HG02885 (cell line): ENCODE data around the gene HIF3A.
"Not testable (repeated sequence)": the region's sequence is repeated elsewhere in the genome, so short reads cannot be mapped to it uniquely, and the experiment has no call there.

Source experiments
- ATAC-seq: cut with Tn5 transposase; IDR thresholded peaks from one replicate; pipeline ENCODE4 v1.9.1; 2021; ENCODE audit warnings: mild to moderate bottlenecking; ENCODE audit not compliant: unreplicated experiment, poor library complexity

HIF3A gene

GRCh38 chr19:46289724-46290619, 6.9 kb upstream of the HIF3A start:
- ATAC-seq = no peak

- no peak for ATAC-seq
Observed at GRCh38 chr19:46291829-46292228, 5.0 kb upstream of the HIF3A start.

GRCh38 chr19:46294494-46294893, 2.3 kb upstream of the HIF3A start:
- ATAC-seq = no peak

DNA sequence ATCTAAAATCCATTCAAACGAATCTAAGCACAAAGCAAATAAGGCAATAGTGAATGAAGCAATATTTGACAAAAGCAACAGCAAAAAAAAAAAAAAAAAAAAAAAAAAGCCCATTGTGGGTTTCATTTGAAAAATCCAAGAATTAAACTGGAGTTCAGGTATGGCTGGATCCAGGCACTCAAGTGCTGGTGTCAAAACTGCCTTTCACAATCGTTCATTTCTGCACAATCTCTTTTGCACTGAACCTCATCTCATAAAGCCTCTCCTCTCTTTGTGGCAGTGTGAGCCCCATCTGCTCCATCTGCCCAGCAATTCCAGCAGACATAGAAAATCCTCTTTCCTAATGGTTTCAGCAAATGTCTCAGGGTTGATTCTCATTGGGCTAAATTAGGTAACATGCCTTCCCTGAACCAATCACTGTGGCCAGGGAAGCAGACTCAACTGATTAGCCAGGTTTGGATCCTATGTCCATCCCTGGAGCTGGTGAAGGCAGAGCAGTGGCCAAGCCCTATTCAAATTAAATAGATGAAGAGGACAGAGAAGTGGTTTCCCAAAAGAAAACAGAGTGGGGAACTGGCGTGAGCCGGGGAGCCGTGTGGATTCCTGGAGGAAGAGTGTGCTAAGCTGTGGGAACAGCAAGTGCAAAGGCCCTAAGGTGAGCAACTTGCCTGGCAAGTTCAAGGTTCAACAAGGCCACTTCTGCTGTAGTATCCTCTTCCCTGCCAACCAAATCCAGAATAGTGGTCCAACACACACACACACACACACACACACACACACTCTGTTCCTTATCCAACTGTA, 1.2 kb upstream of the HIF3A start:
- ATAC-seq = no peak

GRCh38 chr19:46296202-46296480, 701 bp upstream of the HIF3A start:
- no peak for ATAC-seq

- ATAC-seq = no peak
Observed at GRCh38 chr19:46297700-46298478, 1.0 kb downstream of the HIF3A start.

DNA sequence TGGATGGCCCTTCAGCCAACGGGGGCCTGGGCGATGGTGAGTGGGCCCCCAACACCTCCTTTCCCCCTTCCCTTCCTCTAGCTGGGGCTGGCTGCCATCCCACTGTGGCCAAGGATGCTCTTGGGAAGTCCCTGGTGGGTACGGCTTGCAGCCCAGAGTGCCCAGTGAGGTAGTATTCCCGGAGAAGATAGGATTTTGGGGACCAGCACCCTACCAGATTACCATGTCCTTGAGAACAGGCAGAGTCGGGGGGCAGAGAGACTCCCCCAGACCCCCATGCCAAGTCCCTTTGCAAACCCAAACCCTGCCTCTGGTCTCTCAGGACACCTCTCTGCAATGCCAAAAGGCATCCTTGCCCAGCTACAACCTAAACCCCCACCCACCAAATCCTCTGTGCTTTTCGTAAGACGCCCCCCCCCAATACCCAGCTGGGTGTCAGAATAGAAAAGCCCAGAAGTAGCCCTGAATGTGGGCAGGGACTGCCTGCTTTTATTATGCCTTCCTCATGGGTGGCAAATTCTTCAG, 1.7 kb downstream of the HIF3A start:
- ATAC-seq = no peak

- ATAC-seq = no peak
Observed at GRCh38 chr19:46299004-46299509, 2.2 kb downstream of the HIF3A start.

DNA sequence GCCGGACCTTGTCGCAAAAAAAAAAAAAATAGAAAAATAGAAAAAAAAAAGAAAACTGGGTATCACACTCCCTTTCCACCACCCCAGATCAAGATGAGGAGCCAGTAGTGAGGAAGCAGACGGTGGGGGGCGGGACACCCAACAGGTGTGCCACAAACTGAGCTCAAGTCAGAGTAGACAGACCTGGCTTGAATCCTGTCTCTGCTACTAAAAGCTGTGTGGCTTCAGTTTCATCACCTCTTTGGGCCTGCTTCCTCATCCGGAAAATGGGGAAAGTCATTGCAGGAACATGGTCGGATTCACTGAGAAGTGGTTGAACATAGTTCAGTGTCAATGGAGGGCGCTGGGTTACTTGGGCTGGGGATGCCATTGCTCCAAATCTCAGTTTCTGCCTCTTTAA, 2.9 kb downstream of the HIF3A start:
- ATAC-seq = no peak

DNA sequence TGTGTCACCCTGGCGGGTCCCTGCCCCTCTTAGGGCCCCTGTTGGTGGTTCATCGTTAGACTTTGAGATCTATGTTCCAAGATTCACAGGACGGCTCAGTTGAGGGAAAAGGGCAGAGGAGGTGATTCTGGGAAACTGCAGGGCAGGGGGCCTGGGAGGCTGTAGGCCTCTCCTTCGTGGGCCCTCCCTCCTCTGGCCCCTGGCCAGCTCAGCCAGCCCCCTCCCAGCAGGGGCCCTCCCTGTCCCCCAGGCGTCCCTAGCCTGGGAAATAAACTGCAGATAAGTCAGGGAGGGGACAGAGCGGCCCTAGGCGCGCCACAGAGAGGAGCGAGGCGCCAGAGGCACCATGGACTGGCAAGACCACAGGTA, 6.5 kb downstream of the HIF3A start:
- ATAC-seq = no peak

DNA sequence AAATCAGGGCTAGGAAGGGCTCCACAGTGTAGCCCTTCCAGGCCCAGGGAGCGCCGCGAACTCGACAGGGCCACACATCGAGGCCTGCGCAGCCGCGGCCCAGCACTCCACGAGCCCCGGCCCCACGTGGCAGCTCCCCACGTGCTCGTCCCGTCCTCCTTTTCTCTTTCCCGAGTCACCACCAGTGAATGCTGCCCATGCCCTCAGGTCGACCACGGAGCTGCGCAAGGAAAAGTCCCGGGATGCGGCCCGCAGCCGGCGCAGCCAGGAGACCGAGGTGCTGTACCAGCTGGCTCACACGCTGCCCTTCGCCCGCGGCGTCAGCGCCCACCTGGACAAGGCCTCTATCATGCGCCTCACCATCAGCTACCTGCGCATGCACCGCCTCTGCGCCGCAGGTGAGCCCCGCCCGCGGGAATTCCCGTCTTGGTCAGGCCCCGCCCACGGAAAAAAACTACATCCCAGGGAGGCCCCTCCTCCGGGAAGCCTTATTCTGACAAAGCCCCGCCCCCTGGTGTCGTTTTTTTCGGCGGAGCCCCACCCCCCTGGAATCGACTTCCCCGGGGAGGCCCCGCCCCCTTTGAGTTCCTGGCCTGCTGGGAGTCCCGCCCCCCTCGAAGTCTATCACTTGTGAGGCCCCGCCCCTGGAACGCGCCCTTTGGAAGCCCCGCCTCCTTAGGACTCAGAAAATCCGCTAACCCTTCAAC, 7.0 kb downstream of the HIF3A start:
- ATAC-seq = no peak

GRCh38 chr19:46306501-46306900, 9.7 kb downstream of the HIF3A start:
- ATAC-seq = no peak

DNA sequence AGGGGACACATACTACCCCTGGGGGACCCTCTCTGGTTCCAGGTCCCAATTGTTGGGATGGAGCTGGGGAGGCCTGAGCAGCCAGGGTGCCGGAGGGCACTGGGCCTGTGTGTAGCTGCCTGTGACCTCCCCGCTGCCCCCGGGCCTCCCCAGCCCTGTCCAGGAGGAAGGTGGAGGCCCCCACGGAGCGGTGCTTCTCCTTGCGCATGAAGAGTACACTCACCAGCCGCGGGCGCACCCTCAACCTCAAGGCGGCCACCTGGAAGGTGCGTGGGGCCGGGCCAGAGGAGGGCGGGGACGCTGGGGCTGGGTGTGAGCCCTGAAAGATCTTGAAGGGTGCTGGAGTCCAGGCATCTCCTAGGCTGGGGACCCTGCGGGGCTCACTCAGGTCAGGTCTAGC, 11.7 kb downstream of the HIF3A start:
- no peak for ATAC-seq

DNA sequence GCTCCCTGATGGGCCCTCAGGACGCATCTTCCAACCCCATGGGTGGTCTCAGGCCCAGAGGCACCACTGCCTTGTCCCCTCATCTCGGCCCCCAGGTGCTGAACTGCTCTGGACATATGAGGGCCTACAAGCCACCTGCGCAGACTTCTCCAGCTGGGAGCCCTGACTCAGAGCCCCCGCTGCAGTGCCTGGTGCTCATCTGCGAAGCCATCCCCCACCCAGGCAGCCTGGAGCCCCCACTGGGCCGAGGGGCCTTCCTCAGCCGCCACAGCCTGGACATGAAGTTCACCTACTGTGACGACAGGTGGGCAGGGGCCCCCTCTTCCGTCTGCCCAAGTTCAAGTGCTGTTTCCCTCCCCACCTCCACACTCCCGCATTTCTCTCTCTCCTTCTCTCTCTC, 12.2 kb downstream of the HIF3A start:
- no peak for ATAC-seq

DNA sequence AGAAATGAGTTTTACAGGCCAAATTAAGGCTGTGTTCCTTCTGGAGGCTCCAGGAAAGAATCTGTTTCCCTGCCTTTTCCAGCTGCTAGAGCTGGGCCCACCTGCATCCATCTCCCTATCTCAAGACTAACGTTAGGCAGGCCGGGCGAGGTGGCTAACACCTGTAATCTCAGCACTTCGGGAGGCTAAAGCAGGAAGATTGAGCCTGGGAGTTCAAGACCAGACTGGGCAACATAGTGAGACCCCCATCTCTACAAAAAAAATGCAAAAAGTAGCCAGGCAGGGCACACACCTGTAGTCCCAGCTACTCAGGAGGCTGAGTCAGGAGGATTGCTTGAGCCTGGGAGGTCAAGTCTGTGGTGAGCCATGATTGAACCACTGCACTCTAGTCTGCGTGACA, 14.6 kb downstream of the HIF3A start:
- no peak for ATAC-seq

DNA sequence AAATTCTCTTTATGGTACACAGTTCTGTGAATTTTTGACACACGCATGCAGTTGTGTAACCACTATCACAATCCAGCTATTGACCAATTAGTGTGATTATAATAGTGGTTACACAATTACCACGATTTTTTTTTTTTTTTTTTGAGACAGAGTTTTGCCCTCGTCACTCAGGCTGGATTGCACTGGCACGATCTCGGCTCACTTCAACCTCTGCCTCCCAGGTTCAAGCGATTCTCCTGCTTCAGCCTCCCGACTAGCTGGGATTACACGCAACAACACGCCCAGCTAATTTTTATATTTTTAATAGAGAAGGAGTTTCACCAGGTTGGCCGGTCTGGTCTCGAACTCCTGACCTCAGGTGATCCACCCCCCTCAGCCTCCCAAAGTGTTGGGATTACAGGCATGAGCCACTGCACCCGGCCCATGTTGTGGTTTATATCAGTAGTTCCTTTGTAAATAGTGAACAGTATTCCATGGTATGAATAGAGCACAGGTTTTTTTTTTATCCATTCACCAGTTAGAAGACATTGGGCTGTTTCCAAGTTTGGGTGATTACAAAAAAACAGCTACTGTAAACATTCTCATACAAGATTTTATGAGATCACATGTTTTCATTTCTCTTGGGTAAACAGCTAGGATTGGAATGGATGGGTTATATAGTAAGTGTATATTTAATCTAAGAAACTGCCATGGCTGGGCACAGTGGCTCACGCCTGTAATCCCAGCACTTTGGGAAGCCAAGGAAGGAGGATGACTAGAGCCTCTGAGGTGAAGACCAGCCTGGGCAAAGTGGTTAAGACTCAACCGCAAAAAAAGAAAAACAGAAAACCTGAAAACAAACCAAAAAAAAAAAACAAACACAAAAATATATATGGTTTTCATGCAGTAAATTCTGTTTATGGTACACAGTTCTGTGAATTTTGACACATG, 17.0 kb downstream of the HIF3A start:
- ATAC-seq = not testable (repeated sequence)

- ATAC-seq = no peak
Observed at GRCh38 chr19:46317339-46317738, 20.5 kb downstream of the HIF3A start.

GRCh38 chr19:46319613-46320012, 22.8 kb downstream of the HIF3A start:
- no peak for ATAC-seq

DNA sequence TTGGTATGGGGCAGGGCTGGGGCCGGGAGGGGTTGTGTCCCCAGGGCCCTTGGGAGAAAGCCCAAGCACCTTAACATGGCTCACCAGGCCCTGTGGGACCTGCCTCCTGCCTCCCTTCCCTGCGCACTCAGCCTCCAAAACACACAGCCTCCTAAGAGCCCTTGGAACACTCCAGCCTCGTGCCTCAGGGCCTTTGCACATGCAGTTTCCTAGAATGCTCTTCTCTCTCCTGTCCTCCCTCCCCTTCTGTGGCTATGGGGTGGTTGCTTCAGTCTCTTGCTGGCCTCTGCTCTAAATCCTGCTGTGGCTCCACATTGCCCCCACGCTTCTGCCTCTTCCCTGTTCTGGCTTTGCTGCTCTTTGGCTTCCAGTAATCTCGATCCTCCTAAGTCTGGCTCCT, 23.7 kb downstream of the HIF3A start:
- ATAC-seq = no peak
